Testis (tissue), 3 donors: ENCODE data around the gene PHOSPHO1. TPM values are rescaled to one million over a fixed set of nuclear protein-coding genes. Genes with fewer than 3 reads are reported as not detected.
"Not testable (repeated sequence)": the region's sequence is repeated elsewhere in the genome, so short reads cannot be mapped to it uniquely, and the experiment has no call there.

ENCODE experiments used
- DNase-seq: peaks from one replicate; pipeline ENCODE4 v3.0.0-alpha.2; 2019
- H3K27ac ChIP-seq, 2 donors: fragments of 200-600 bp; sonication (generic); one replicate each; pipeline ENCODE4 v1.5.1; 2019
- H3K27me3 ChIP-seq: fragments of 200-600 bp; sonication (generic); one replicate; pipeline ENCODE4 v1.5.1; 2019
- H3K36me3 ChIP-seq: fragments of 200-600 bp; sonication (generic); one replicate; pipeline ENCODE4 v1.5.1; 2017; ENCODE audit warnings: low read depth; ENCODE audit errors: missing control alignments
- H3K4me1 ChIP-seq: fragments of 200-600 bp; sonication (generic); one replicate; pipeline ENCODE4 v1.5.1; 2019
- H3K4me3 ChIP-seq, 2 donors: fragments of 200-600 bp; sonication (generic); one replicate each; pipeline ENCODE4 v1.5.1; 2017 to 2019
- H3K9me3 ChIP-seq: fragments of 200-600 bp; sonication (generic); one replicate; pipeline ENCODE4 v1.5.1; 2017
- POLR2A ChIP-seq: fragments of 450-650 bp; IDR thresholded peaks from one replicate; pipeline ENCODE4 v1.6.1; 2017; ENCODE audit warnings: antibody characterized with exemption, mild to moderate bottlenecking, moderate library complexity
- WGBS, 2 donors: methylation state at CpG; one replicate each; pipeline ENCODE4 v1.1.5; 2018; 5-methylcytosine and 5-hydroxymethylcytosine counted together
- intact Hi-C: fragments of 100-400 bp; cut with DNase I; formaldehyde crosslinking; loops from one replicate; pipeline ENCODE4 v1.15.1; 2023; ENCODE audit warnings: low total_unique reads
- polyA plus RNA-seq: library from polyadenylated mRNA; stranded (reverse); fragments of 350-450 nt; fragmentation: Illumina TruSeq; extraction: RNeasy Lipid Tissue Mini Kit (QIAGEN cat#74804); gene quantifications from one replicate; pipeline ENCODE4 v1.2.3, GENCODE V29; 2014; ENCODE audit warnings: low read depth, low replicate concordance; ENCODE audit not compliant: insufficient read depth
- total RNA-seq, 2 donors: library from RNA; depleted of rRNA; stranded (reverse); fragments of >200 nt; gene quantifications; one replicate each; pipeline ENCODE4 v1.2.3, GENCODE V29; 2016
- TF ChIP-seq, protein P1 (sequence below), 3 experiments: fragments of 450-650 bp in 2 of 3; fragments of 200-600 bp in 1 of 3; sonication (generic) in 1 of 3; IDR thresholded peaks; one replicate each; pipeline ENCODE4 v1.5.1; 2016 to 2019; ENCODE audit warnings: antibody characterized with exemption in 3 of 3, mild to moderate bottlenecking in 2 of 3, moderate library complexity in 1 of 3

PHOSPHO1 gene
- total and polyA plus RNA-seq, 3 donors from 2014 or later: 35.4 to 138 (median 99.5) TPM

GRCh38 chr17:49187301-49187700, 43.3 kb downstream of the PHOSPHO1 start:
- no peak overlapping the region for H3K4me3 ChIP-seq
- intact Hi-C loops: no loop called here
- TF ChIP-seq POLR2A: no peak
- TF ChIP-seq, protein P1, sequence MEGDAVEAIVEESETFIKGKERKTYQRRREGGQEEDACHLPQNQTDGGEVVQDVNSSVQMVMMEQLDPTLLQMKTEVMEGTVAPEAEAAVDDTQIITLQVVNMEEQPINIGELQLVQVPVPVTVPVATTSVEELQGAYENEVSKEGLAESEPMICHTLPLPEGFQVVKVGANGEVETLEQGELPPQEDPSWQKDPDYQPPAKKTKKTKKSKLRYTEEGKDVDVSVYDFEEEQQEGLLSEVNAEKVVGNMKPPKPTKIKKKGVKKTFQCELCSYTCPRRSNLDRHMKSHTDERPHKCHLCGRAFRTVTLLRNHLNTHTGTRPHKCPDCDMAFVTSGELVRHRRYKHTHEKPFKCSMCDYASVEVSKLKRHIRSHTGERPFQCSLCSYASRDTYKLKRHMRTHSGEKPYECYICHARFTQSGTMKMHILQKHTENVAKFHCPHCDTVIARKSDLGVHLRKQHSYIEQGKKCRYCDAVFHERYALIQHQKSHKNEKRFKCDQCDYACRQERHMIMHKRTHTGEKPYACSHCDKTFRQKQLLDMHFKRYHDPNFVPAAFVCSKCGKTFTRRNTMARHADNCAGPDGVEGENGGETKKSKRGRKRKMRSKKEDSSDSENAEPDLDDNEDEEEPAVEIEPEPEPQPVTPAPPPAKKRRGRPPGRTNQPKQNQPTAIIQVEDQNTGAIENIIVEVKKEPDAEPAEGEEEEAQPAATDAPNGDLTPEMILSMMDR (IDR thresholded peaks at IDR 0.05): no peak
- H3K9me3 ChIP-seq: no peaks in the 10 kb centered on the region
- WGBS, 2 donors: 95 to 98% methylated on average over 3 of the region's 3 CpGs
- DNase-seq: no peak
- no peak overlapping the region for H3K27ac ChIP-seq
- no peaks in the 10 kb centered on the region for H3K36me3 ChIP-seq
- H3K4me1 ChIP-seq: no peaks in the 10 kb centered on the region
- H3K27me3 ChIP-seq: no peaks in the 10 kb centered on the region

DNA sequence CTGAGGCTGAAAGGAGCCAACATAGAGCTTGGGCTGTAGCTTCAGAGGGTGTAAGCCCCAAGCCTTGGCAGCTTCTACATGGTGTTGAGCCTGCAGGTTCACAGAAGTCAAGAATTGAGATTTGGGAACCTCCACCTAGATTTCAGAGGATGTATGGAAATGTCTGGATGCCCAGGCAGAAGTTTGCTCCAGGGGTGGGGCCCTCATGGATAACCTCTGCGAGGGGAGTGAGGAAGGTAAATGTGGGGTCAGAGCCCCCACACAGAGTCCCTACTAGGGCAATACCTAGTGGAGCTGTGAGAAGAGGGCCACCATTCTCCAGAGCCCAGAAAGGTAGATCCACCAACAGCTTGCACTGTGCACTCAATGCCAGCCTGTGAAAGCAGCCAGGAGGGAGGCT, 45.2 kb downstream of the PHOSPHO1 start:
- H3K36me3 ChIP-seq, intact Hi-C loops, H3K27me3 ChIP-seq, H3K9me3 ChIP-seq, DNase-seq, H3K4me3 ChIP-seq, H3K27ac ChIP-seq, H3K4me1 ChIP-seq: not testable (repeated sequence)
- 80 to 93% methylated on average over 1 of the region's 1 CpG for WGBS, 2 donors

DNA sequence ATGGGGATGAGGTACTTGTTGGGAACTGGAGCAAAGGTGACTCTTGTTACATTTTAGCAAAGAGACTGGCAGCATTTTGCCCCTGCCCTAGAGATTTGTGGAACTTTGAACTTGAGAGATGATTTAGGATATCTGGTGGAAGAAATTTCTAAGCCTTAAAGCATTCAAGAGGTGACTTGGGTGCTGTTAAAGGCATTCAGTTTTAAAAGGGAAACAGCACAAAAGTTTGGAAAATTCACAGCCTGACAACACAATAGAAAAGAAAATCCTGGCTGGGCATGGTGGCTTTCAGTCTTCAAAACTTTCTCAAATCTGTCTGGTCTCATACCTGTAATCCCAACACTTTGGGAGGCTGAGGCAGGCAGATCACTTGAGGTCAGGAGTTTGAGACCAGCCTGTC, 46.1 kb downstream of the PHOSPHO1 start:
- H3K9me3 ChIP-seq, H3K27ac ChIP-seq, intact Hi-C loops, H3K27me3 ChIP-seq, DNase-seq, H3K4me1 ChIP-seq, H3K36me3 ChIP-seq, H3K4me3 ChIP-seq: not testable (repeated sequence)

GRCh38 chr17:49183801-49184200, 46.8 kb downstream of the PHOSPHO1 start:
- 83 to 96% methylated on average over 1 to 6 of the region's 7 CpGs for WGBS, 2 donors

GRCh38 chr17:49183341-49183740, 47.2 kb downstream of the PHOSPHO1 start:
- no peaks in the 10 kb centered on the region for H3K27me3 ChIP-seq
- H3K4me3 ChIP-seq: no peak overlapping the region
- H3K9me3 ChIP-seq: no peaks in the 10 kb centered on the region
- no peaks in the 10 kb centered on the region for H3K4me1 ChIP-seq
- H3K36me3 ChIP-seq: no peaks in the 10 kb centered on the region
- WGBS, 2 donors: 89 to 95% methylated on average over 3 to 4 of the region's 5 CpGs
- DNase-seq: no peak
- intact Hi-C loops: no loop called here
- TF ChIP-seq POLR2A: no peak
- TF ChIP-seq, protein P1 (IDR thresholded peaks at IDR 0.05): no peak
- H3K27ac ChIP-seq: no peak overlapping the region

More at GRCh38 chr17:49183801-49184200, 46.8 kb downstream of the PHOSPHO1 start:
- Histone ChIP-seq H3K27ac (no peak overlapping the region), H3K27me3 (no peaks in the 10 kb centered on the region), H3K4me1 (no peaks in the 10 kb centered on the region), H3K4me3 (no peak overlapping the region), H3K9me3 (no peaks in the 10 kb centered on the region), H3K36me3 (no peaks in the 10 kb centered on the region)
- intact Hi-C loops: no loop called here
- TF ChIP-seq, protein P1 (IDR thresholded peaks at IDR 0.05): no peak
- no peak for TF ChIP-seq POLR2A
- DNase-seq: no peak

GRCh38 chr17:49180998-49181635, 49.5 kb downstream of the PHOSPHO1 start:
- no peak for TF ChIP-seq POLR2A
- TF ChIP-seq, protein P1 (IDR thresholded peaks at IDR 0.05): no peak
- H3K4me3 ChIP-seq: no peak overlapping the region
- no peaks in the 10 kb centered on the region for H3K36me3 ChIP-seq
- no peaks in the 10 kb centered on the region for H3K27me3 ChIP-seq
- H3K4me1 ChIP-seq: no peaks in the 10 kb centered on the region
- intact Hi-C loops: no loop called here
- DNase-seq: no peak
- 81 to 83% methylated on average over 6 of the region's 6 CpGs for WGBS, 2 donors
- no peaks in the 10 kb centered on the region for H3K9me3 ChIP-seq
- H3K27ac ChIP-seq: no peak overlapping the region
